H54 (cell line): ENCODE measurements around the gene PIGT.

Experiments
- DNase-seq: peaks from one replicate; pipeline ENCODE4 v3.0.0; 2011; ENCODE audit warnings: low spot score, mixed read lengths; ENCODE audit not compliant: insufficient read length
- FAIRE-seq: peaks from 3 replicates; lab custom pipeline; 2011; peaks lifted over from hg19 to GRCh38; lab: Jason Lieb, UNC
- POLR2A ChIP-seq: IDR thresholded peaks from 2 replicates; pipeline ENCODE4 v1.6.1; 2011; ENCODE audit warnings: low read depth, mild to moderate bottlenecking, low read length

Gene PIGT

GRCh38 chr20:45387274-45387673 lies 28.7 kb upstream of the PIGT start:
- no peak for FAIRE-seq
- DNase-seq: no peak
- no peak for TF ChIP-seq POLR2A

- no peak for TF ChIP-seq POLR2A
- FAIRE-seq: no peak
- no peak for DNase-seq
These were observed 25.0 kb upstream of the PIGT start for GRCh38 chr20:45390931-45391330.

DNA sequence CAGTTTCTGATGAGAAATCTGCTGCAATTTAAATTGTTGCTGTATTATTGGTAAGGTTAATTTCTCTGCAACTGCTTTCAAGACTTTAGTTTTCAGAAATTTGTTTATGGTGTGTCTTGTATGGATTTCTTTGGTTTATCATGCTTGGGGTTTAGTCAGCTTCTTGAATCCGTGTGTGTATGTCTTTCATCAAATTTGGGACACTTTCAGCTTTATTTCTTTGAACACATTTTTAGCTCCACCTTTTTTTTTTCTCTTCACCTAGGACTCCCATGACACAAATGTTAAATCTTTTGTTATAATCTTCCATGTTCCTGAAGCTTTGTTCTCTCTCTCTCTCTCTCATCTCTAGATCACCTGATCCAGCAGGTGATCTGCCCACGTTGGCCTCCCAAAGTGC lies 24.4 kb upstream of the PIGT start:
- DNase-seq: no peak
- no peak for FAIRE-seq
- TF ChIP-seq POLR2A: no peak

DNA sequence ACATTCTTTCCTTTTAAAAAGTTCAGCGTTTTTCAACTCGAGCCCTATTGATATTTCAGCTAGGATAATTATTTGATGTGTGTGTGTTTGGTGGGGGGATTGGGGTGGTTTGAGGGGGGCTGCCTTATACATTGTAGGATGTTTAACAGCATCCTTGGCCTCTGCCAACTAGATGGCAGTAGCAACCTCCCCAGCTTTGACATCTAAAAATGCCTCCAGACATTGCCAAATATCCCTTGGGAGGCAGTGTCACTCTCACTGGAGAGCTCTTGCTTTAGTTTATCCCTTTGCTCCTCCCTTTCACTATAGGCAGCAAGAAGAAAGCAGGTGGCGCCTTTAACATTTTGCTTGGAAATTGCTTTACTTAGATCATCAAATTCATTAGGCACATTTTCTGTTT lies 23.2 kb upstream of the PIGT start:
- no peak for DNase-seq
- no peak for TF ChIP-seq POLR2A
- FAIRE-seq: no peak

GRCh38 chr20:45394221-45395113 lies 21.5 kb upstream of the PIGT start:
- no peak for TF ChIP-seq POLR2A
- no peak for FAIRE-seq
- no peak for DNase-seq

- 0 out of 2 replicates have a peak, but pooled peaks have one; percentile 3 for TF ChIP-seq POLR2A
- FAIRE-seq (no peak), DNase-seq (no peak)
These were observed 20.9 kb upstream of the PIGT start for GRCh38 chr20:45395114-45395415.

- no peak for TF ChIP-seq POLR2A
- DNase-seq (no peak), FAIRE-seq (no peak)
These were observed 16.9 kb upstream of the PIGT start for GRCh38 chr20:45399018-45399417.

GRCh38 chr20:45400346-45401031 lies 15.5 kb upstream of the PIGT start:
- no peak for TF ChIP-seq POLR2A
- DNase-seq (no peak), FAIRE-seq (no peak)

DNA sequence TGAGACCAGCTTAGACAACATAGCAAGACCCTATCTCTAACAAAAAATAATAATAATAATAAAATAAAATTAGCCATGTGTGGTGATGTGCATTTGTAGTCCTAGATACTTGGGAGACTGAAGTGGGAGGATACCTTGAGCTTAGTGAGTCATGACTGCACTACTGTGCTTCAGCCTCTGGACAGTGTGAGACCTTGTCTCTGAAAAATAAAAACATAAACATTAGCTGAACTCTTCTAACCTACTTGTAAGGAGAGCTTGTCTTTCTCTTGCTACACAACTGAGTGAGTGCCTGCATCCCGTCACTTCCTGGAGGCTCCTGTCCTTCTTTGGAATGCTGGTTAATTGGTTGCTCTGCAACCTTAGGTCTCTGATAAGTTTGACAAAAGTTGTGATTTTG lies 13.0 kb upstream of the PIGT start:
- FAIRE-seq (no peak), DNase-seq (no peak)
- TF ChIP-seq POLR2A: no peak

DNA sequence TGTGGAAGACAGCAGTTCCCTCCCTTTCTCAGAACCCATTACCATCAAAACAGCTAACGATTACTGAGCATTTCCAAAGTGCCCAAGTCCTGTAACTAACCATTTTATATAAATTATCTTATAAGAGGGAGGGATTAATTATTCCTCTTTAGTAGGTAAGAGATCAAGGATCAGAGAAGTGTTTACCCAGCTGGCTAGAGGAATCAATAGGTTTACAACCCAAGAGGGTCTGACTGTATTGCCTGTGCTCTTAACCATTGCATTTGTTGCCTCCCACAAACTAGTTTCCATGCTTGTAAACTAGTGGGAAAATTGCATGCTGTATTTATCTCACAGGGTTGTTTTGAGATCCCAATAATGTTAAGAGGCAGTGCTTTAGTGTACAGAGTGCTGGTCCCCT lies 11.5 kb upstream of the PIGT start:
- FAIRE-seq (no peak), DNase-seq (no peak)
- no peak for TF ChIP-seq POLR2A

DNA sequence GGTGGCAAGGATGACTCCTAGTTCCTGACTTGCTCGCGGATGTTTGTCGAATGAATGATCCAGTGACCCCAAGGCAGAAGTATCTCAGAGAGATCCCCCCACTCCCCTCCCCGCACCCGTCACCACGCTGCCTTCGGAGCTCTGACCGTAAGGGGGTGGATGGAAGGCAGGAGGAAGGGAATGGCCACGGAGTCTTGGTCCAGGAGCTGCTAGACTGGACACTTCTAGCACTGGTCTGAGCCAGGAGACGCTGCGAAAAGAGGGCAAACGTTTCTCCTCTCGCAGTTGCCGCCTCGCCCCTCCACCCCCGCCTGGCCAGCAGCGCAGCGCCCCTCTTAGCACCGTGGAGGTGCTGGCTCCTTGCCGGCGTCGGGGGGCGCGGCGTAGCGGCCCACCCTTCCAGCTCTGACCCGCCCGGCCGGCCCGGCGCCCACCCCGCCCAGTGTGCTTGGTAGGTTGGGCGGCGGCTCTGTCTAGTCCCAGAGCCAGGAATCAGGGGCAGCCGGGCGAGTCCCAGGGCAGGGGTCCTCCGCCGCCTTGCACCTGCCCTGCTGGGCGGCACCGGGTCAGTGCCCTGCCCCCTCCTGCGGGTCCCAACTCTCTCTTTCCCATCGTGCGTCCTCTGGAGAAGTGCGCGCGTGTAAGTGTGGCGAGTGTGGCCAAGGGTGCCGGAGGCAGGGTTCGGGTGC lies 10.2 kb upstream of the PIGT start:
- FAIRE-seq (no peak), DNase-seq (no peak)
- no peak for TF ChIP-seq POLR2A

GRCh38 chr20:45406260-45407066 lies 9.5 kb upstream of the PIGT start:
- DNase-seq (no peak), FAIRE-seq (no peak)
- TF ChIP-seq POLR2A: 0 out of 2 replicates have a peak, but pooled peaks have one; percentile 14

DNA sequence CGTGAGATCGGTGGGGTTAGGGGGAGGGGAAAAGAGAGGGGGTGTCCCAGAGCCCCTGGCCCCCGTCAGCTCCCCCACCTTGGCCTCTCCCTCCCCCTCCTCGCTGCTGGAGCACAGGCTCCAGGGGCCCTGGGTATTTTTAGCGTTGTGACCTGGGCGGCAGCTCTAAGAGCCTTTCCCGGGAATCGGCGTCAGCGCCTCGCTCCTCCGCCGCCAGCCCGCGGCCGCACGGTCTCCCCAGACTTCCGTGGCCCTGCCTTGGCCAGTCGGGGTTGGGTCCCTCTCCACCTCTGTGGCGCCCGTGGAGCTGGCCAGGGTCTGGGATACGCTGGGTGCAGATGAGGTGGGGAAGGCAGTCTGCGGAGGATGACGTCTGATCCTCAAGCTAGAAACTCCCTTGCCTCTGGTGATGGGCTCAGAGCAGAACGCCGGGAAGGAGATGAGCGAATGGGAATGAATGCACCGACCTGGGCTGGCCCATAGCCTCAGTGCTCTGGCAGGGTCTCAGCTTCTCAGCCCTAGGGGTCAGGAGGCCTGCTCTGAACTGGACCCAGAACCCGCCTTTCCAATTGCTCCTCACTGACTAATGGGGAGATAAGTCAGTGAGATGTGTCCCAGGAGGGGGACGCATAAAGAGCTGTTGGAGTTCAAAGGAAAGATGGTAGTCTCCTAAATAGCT lies 8.7 kb upstream of the PIGT start:
- no peak for TF ChIP-seq POLR2A
- DNase-seq (no peak), FAIRE-seq (no peak)
